ENCODE results near the gene FAM181A.

GRCh38 chr14:93950948-93951634 lies 23.9 kb downstream of the FAM181A start:
- TF ChIP-seq CTCF (conservative IDR thresholded peaks at IDR 0.05; ENCODE audit: low read depth, low read length) (no peak), EZH2 (IDR thresholded peaks at IDR 0.05; ENCODE audit: borderline replicate concordance, low read depth, low read length, poor library complexity, severe bottlenecking) (no peak)
